NB4 (cell line): ENCODE results near the gene HIPK1.

ENCODE experiments used
- CTCF ChIP-seq: IDR thresholded peaks from one replicate; pipeline ENCODE4 v1.5.1; 2012; ENCODE audit warnings: low read depth, low read length
- MAX ChIP-seq: IDR thresholded peaks from 2 replicates; pipeline ENCODE4 v1.6.1; 2011; ENCODE audit warnings: low read depth, low read length
- MYC ChIP-seq: IDR thresholded peaks from 2 replicates; pipeline ENCODE4 v1.6.1; 2011; ENCODE audit warnings: low read depth, low read length
- POLR2A ChIP-seq: IDR thresholded peaks from 2 replicates; pipeline ENCODE4 v1.6.1; 2011; ENCODE audit warnings: mild to moderate bottlenecking; ENCODE audit not compliant: insufficient read length; ENCODE audit errors: extremely low read depth

GRCh38 chr1:113999799-114000198 is 70.7 kb downstream of the HIPK1 start:
- TF ChIP-seq CTCF (no peak), POLR2A (no peak), MAX (no peak), MYC (no peak)
